Measurements from ENCODE around the gene OR8D4.

Gene OR8D4

DNA sequence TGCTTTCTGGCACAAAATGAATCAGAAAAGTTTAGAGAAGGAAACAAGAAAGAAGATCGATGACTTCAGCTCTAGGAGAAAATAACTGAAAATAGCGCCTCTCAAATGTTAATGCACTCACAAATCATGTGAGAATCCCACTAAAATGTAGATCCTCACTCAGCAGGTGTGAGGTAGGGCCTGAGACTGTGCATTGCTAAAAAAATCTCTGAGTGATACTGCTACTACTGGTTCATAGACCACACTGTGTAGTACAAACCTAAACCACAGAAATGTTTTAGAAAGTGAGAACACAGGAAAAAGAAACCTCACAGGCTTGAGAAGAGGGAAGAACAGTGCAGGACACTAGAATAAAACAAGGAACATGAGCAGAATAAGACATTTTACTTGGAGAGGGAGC, 2.0 kb downstream of the OR8D4 start:
- TF ChIP-seq BACH2 (CRISPR knock-in tag; IDR thresholded peaks at IDR 0.05; ENCODE audit: borderline replicate concordance): no peak
- no peak for TF ChIP-seq ZFP3 (CRISPR knock-in tag; IDR thresholded peaks at IDR 0.05)
- TF ChIP-seq GLIS3 (CRISPR knock-in tag; IDR thresholded peaks at IDR 0.05): no peak
- TF ChIP-seq ISL1 (CRISPR knock-in tag; IDR thresholded peaks at IDR 0.05): no peak
- TF ChIP-seq, protein P1, sequence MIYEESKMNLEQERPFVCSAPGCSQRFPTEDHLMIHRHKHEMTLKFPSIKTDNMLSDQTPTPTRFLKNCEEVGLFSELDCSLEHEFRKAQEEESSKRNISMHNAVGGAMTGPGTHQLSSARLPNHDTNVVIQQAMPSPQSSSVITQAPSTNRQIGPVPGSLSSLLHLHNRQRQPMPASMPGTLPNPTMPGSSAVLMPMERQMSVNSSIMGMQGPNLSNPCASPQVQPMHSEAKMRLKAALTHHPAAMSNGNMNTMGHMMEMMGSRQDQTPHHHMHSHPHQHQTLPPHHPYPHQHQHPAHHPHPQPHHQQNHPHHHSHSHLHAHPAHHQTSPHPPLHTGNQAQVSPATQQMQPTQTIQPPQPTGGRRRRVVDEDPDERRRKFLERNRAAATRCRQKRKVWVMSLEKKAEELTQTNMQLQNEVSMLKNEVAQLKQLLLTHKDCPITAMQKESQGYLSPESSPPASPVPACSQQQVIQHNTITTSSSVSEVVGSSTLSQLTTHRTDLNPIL (CRISPR knock-in tag; IDR thresholded peaks at IDR 0.05; ENCODE audit: low read depth): no peak
- no peak for TF ChIP-seq RARB (CRISPR knock-in tag; IDR thresholded peaks at IDR 0.05)
- TF ChIP-seq ZNF8 (CRISPR knock-in tag; IDR thresholded peaks at IDR 0.05): no peak
- TF ChIP-seq ARNTL (CRISPR knock-in tag; IDR thresholded peaks at IDR 0.05; ENCODE audit: borderline replicate concordance, low read depth): no peak
- TF ChIP-seq OSR1 (CRISPR knock-in tag; IDR thresholded peaks at IDR 0.05): no peak
- no peak for TF ChIP-seq ESRRG (CRISPR knock-in tag; IDR thresholded peaks at IDR 0.05)
- no peak for ATAC-seq

- TF ChIP-seq, protein P1 (CRISPR knock-in tag; IDR thresholded peaks at IDR 0.05; ENCODE audit: low read depth): no peak
- no peak for TF ChIP-seq GLIS3 (CRISPR knock-in tag; IDR thresholded peaks at IDR 0.05)
- no peak for TF ChIP-seq ZFP30 (CRISPR knock-in tag; IDR thresholded peaks at IDR 0.05)
- TF ChIP-seq CSDC2 (CRISPR knock-in tag; IDR thresholded peaks at IDR 0.05): no peak
- no peak for TF ChIP-seq ZNF565 (CRISPR knock-in tag; conservative IDR thresholded peaks at IDR 0.05; ENCODE audit: low read depth)
- no peak for TF ChIP-seq TSHZ2 (CRISPR knock-in tag; IDR thresholded peaks at IDR 0.05)
- TF ChIP-seq TOX (CRISPR knock-in tag; IDR thresholded peaks at IDR 0.05; ENCODE audit: borderline replicate concordance): no peak
- TF ChIP-seq PATZ1 (CRISPR knock-in tag; IDR thresholded peaks at IDR 0.05; ENCODE audit: borderline replicate concordance): no peak
- TF ChIP-seq, protein P2, sequence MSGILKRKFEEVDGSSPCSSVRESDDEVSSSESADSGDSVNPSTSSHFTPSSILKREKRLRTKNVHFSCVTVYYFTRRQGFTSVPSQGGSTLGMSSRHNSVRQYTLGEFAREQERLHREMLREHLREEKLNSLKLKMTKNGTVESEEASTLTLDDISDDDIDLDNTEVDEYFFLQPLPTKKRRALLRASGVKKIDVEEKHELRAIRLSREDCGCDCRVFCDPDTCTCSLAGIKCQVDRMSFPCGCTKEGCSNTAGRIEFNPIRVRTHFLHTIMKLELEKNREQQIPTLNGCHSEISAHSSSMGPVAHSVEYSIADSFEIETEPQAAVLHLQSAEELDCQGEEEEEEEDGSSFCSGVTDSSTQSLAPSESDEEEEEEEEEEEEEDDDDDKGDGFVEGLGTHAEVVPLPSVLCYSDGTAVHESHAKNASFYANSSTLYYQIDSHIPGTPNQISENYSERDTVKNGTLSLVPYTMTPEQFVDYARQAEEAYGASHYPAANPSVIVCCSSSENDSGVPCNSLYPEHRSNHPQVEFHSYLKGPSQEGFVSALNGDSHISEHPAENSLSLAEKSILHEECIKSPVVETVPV (CRISPR knock-in tag; IDR thresholded peaks at IDR 0.05): no peak
- TF ChIP-seq ZNF8 (CRISPR knock-in tag; IDR thresholded peaks at IDR 0.05): no peak
- no peak for TF ChIP-seq SNAI2 (CRISPR knock-in tag; IDR thresholded peaks at IDR 0.05)
- TF ChIP-seq RARB (CRISPR knock-in tag; IDR thresholded peaks at IDR 0.05): no peak
- TF ChIP-seq ZFP3 (CRISPR knock-in tag; IDR thresholded peaks at IDR 0.05): no peak
- no peak for TF ChIP-seq TCF4 (CRISPR knock-in tag; IDR thresholded peaks at IDR 0.05; ENCODE audit: borderline replicate concordance)
- no peak for TF ChIP-seq POU6F1 (CRISPR knock-in tag; IDR thresholded peaks at IDR 0.05; ENCODE audit: borderline replicate concordance, low read depth)
- TF ChIP-seq ISL1 (CRISPR knock-in tag; IDR thresholded peaks at IDR 0.05): no peak
- no peak for TF ChIP-seq ESRRG (CRISPR knock-in tag; IDR thresholded peaks at IDR 0.05)
- ATAC-seq: no peak
These were observed 3.0 kb downstream of the OR8D4 start for GRCh38 chr11:123904932-123905331.

DNA sequence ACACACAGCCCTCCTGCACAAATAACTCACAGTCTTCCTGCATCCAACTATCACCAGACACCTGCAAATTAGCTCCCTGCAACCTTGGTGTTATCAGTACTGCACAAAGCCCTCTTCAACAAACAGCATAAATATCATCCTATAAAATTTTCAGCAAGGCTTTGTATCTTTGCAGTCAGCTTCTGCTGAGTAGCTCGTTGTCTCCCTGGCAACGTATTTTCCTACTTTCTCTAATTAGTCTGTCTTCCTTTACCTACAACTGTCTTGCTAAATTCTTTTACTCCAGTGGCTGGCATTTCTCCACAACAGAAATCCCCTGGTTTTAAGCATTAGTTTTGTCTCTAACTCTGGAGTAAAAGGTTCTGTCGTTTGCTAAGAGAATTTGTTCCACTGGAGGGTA, 3.9 kb downstream of the OR8D4 start:
- TF ChIP-seq ARNTL (CRISPR knock-in tag; IDR thresholded peaks at IDR 0.05; ENCODE audit: borderline replicate concordance, low read depth): no peak
- TF ChIP-seq ZNF70 (CRISPR knock-in tag; IDR thresholded peaks at IDR 0.05): no peak
- TF ChIP-seq ISL1 (CRISPR knock-in tag; IDR thresholded peaks at IDR 0.05): no peak
- no peak for TF ChIP-seq TSHZ2 (CRISPR knock-in tag; IDR thresholded peaks at IDR 0.05)
- no peak for TF ChIP-seq ZNF565 (CRISPR knock-in tag; conservative IDR thresholded peaks at IDR 0.05; ENCODE audit: low read depth)
- TF ChIP-seq TOX (CRISPR knock-in tag; IDR thresholded peaks at IDR 0.05; ENCODE audit: borderline replicate concordance): no peak
- TF ChIP-seq RARB (CRISPR knock-in tag; IDR thresholded peaks at IDR 0.05): no peak
- no peak for TF ChIP-seq OSR1 (CRISPR knock-in tag; IDR thresholded peaks at IDR 0.05)
- no peak for TF ChIP-seq ZNF8 (CRISPR knock-in tag; IDR thresholded peaks at IDR 0.05)
- no peak for ATAC-seq

Measured in SK-N-SH treated with all-trans-retinoic acid at 6 μM for 48 hours (cell line).